SKM-1 treated with dmso at 0.1 percent for 144 hours (cell line): ENCODE measurements around the gene SRGAP3.

Source experiments
- DNase-seq: peaks from one replicate; lab custom pipeline; 2025; ENCODE audit not compliant: unreplicated experiment; lab: John Stamatoyannopoulos, UW

The SRGAP3 gene

DNA sequence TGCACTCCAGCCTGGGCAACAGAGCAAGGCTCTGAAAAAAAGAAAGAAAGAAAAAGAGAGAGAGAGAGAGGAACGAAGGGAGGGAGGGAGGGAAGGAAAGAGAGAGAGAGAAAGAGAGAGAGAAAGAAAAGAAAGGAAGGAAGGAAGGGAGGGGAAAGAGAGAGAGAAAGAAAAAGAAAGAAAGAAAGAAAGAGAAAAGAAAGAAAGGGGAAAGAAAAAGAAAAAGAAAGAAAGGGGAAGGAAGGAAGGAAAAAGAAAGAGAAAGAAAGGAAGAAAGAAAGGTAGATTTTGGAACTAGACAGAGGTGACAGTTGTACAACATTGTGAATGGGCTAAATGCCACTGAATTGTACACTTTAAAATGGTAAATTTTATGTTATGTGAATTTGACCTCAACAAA, 5.3 kb upstream of the SRGAP3 start:
- no peak for DNase-seq

DNA sequence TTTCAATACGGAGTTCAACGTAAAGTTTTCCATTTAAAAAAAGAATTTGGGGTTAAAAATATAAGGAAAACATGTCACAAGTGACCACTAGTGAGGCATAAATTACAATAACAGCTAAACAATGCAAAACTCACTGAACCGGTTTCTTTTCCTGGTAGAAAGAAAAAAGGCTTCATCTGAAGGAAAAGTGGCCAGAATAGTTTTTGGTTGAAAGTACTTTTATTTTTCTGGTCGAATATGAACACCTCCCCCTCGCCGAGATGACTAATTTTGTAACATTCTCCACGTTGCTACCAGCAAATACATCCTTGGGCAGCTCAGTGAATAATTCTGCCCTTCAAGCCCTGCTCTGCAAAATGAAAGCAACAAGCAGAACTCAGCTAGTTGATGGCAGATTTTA, 3.9 kb upstream of the SRGAP3 start:
- no peak for DNase-seq

DNA sequence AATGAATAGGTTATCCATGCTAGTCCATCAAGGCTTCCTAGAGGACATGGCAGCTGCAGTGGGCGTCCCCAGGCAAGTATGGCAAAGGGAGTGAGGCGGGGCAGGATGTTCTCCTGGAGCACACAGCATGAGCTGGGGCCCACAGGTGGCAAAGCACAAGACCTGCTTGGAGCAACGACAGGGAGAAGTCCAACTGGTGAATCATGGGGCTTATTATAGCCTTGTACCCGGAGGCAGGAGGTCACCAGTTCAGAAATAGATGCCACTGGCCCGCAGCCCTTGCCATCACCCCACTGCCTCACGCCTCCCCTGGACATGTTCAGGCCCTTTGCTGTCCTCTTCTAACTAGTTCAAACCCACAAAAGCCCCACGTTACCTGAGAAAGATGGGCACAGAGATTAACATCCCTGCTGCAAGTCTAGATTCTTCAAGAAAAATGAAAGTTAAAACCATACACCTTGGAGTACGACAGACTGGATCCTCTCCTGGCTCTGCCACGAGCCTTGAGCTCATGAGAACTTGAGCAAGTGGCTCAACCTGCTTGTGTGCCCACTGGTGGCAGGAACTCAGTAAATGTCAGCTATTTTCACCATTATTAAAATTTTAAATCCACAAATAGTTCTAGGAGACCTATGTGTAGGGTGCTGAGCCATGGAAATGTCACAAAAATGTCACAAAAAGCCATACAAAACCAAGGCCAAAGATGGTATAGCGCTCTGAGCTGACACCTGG, 1.8 kb upstream of the SRGAP3 start:
- DNase-seq: no peak

DNA sequence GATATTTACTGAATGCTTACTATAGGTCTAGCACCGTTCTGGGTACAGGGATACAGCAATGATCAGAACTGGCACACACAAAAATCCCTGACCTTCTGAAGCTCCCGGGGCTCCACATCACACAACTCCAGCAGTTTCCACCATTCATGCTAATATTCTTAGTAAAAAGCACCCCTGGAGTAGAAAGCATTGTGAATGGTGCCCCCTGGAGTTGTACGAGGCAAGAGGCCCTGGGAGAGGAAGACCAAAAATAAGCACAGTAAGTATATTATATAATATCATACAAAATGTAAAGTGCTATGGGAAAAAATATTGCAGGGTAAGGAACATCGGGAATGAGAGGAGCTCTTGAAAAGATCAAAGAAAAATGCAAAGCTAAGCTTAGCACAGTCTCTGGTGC, 790 bp upstream of the SRGAP3 start:
- no peak for DNase-seq

DNA sequence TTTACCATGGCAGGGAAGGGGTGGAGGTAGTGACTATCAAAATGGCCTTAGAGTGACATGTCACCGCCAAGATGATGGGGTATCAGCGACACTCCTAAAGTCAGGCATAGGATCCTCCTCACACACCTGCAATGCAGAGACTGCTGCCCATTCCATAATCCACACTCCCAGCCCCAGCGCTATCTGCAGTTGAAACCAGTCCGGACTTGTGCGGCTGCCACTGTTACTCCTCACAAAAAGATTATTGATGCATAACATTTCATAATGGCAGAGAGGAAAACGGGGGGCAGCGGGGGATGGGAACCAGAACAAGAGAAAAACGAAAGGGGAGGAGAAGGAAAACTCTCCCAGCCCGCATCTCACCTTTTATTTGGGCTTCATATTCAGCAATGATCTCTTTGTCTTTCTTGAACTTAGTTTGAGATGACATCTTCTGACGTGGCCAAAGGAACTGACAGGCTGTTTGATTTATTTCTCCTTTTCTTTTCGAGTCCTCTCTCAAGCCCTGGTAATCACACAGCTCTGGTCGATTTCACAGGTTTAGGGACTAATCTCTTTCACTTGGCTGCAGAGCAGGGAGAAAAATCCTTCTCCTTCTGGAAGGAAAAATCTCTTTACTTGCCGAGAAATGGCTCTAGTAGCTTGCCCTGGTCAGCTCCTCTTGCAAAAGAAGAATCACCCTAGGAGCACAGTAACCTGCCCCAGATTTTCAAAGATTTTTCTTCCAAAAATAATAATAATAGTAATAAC, 749 bp downstream of the SRGAP3 start:
- no peak for DNase-seq

DNA sequence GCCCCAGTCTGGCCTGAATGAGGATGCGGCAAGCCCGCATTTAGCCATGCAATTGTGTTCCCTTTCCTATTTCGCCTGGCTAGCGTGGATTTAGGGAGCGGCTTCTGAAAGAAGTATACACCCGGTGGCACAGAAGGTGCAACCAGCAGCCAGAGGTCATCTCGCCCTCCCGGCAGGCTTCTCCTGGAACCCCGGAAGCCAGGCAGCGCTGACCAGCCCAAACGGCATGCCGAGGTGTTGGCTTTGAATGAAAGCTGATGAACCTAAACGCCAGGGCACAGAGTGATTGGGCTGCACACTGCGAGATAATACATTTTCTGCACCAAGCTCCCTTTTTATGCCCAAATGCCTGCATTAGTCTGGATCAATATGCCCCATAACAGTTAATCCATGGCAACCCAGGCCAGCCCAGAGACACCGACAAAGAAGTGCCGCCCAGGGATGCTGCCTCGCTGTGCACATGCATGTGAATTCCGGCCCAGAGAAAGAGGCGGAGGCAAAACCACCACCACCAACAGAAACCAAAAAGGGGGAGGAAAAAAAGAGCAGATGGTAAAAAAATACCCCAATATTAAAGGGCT, 1.4 kb downstream of the SRGAP3 start:
- no peak for DNase-seq

DNA sequence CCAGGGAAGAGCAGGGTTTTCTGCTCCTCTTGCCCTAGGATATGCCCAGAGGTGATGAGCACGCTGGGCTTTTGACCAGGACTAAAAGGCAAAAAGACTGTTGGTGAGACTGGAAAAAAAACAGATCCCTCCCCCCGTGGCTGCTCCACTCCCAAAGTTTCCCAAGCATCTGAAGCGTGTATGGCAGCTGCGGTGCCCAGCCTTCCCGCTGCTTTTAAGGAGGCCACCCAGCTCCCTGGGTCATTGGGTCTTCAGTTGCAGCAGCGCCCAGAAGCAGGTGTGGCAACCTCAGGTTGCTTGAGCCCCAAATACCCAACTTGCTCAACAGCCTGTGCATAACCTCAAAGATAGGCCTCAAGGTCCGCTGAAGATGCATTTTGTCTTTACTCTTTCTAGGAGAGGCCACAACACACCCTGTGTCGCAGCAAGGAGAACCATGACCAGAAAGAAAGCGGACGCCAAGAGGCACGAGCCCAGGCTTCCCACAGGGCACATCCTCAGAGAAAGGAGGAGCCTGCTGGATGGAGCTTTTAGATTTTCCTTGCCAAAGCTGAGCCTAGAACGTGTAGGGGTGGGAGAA, 2.0 kb downstream of the SRGAP3 start:
- DNase-seq: no peak

DNA sequence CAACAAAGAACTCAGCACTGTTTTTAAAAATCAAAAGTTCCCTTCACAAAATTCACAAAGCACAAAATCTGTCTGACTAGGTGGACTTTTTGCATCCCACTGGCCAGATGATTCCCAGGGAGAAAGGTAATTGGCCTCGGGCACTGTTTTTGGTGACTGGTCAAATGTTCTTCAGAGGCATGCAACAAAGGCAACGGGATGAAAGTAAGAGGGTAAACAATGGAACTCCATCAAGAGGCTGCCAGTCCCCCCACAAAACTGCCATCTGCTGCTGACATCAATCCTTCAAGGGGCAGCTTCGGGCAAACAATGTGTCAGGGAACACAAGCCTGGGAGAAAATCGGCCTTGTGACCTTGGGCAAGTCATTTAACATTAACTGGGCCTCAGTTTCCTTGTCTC, 3.3 kb downstream of the SRGAP3 start:
- DNase-seq: no peak

DNA sequence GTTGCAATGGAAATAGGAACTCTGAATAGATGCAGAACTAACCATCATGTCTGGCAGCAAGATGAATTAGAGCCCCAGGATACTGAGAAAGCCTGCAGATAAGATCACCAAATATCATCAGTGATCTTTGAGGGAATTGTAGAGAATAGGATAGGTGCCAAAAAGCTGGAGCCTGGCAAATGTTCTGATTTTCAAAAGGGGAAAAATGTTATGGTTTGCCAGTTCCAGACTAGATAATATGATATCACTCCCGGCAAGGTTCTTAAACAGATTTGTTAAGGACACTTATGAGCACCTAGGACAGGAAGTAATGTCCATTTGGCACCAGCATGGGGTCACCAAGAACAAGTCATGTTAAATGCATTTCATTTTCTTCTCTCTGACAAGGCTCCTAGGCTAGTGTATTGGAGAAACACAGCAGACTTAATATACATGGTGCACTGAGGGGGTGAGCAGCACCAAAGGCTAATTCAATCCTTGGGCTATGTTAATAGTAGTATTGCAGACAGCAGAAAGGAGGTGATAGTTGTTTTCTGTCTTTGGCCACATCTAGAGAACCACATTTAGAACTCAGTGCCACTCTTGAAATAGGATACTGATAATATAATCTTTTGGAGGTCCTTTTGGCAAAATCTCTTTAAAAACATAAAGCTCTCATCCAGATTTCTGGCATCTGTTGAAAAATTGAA, 4.8 kb downstream of the SRGAP3 start:
- no peak for DNase-seq

DNA sequence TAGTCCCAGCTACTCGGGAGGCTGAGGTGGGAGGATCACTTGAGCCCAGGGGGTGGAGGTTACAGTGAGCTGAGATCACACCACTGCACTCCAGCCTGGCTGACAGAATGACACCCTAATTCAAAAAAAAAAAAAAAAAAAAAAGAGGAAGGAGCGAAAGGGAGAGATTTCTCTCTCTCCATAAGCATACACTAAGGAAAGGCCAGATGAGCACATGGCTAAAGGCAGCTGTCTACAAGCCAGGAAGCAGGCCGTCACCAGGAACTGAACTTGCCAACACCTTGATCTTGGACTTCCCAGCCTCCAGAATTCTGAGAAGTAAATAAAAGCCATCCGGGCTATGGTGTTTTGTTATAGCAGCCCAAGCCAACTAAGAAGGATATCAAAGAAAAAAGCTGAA, 7.5 kb downstream of the SRGAP3 start:
- DNase-seq: no peak

DNA sequence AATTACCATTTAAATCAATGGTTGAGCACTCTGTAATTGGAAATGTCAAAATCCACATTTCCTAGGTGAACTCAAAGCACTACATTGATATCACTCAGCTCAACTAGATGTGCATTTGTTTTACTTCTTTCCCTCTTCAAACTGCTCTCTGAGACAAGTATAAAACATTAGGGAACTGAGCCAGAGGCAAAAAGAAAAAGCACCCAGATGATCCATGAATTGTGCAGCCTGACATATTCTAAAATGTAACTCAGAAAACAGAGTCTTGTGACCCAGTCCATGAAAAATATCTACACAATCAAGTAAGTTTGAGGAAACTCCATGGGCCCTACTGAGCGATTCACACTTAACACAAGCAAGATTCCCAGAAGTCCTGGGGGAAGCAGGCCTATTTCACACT, 9.8 kb downstream of the SRGAP3 start:
- no peak for DNase-seq

DNA sequence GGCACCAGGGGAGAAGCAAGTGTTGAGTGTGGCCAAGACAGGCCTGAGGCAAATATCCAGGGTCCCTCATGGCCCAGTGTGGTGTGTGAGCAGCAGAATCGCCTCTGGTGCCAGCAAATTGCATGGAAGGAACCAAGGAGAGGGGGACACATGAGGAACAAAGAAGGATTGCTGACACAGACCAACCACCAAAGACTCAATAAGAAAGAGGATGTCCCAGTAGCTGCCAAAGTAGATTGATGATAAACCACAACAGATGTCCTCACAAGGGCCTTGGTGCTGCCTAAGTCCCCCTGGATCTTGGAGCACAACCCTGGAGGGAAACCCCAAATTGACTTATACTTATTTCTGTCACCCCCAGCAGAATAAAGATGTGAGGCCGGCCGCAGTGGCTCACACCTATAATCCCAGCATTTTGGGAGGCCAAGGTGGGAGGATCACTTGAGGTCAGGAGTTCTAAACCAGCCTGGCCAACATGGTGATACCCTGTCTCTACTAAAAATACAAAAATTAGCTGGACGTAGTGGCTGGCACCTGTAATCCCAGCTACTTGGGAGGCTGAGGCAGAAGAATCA, 10.6 kb downstream of the SRGAP3 start:
- DNase-seq: no peak

DNA sequence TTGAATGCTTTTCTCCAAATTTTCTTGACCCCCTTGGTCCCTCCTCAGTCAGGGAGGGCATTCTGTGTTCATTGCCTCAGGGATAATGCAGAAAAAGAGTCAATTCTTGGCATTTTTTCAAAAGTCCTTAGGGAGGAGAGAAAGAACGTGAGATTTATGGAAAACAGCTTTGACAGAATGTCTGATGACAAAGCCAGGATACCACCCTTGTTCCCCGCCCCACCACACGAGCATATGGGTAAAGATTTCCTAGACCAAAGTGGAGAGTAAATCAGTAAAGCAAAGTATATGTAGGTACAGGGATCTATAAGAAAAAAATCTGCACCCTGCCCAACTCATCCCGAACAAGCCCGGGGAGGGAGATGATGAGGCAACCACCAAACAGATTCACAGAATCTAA, 11.2 kb downstream of the SRGAP3 start:
- no peak for DNase-seq

DNA sequence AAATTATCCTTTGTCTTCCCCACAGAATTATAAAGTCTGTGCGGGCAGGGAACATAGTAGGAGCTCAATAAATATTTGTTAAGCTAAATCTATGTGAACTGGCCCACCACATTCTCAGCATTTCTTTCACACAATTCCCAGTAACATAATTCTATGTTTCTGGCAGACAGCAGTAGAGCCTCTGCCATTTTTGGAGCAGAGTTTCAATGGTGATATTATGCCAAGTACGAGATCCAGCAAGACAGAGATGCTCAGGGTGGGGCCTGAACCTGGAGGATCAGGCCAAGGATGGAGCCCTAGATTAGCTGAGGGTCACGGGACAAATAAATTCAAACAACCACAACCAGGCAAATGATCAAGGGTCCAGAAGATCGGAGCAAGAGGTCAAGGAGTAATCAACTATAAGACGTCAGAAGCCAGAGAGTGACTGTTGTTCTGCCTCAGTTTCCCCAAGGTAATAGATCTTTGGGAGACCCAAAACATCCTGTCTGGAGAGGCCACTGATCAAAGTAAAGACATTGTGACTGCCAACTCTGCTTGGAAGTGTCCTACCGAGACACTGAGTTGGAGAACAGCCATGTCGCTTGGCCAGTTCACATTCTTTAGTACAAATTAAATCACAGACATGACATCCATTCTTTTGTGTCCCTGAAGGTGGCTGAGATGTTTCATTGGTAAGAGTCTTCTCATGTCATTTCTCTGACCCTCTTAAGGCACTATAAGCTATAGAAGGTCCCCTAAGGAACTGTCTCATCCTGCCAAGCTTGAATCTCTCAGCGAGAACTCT, 15.4 kb downstream of the SRGAP3 start:
- DNase-seq: no peak

DNA sequence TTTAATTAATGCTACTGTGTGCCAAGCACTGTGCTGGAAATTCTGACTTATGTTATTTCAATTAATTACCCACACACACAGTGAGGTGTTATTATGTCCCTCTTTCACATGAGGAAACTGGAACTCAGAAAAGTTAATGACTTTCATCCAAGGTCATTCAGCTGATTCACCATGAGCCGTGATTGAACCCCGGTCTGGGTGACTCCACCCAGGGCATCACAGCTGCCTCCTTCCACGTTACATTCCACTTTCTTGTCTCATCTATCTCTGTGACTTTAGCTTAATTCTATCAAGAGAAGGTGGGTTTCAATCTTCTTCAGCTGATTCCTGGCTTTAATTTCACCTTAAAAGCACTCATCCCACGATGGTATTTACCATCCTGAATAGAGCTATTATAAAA, 16.3 kb downstream of the SRGAP3 start:
- no peak for DNase-seq

DNA sequence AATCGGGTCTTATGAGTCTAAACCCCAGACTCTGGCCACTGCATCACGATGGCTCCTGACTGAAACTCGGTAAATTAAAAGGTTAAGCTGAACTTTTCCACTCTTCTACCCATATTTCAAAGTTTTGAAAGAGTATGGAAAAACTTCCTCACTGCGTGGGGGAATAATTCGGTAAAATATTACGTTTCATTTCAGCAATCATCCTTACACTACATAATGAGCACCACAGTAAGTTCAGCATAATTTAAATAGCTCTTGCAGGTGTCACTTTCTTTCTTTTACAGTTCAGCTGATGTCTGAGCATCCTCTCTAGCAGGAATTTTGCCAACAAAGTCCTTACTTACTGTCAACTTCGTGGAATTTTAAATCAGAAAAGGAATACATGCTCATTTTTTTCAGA, 17.5 kb downstream of the SRGAP3 start:
- DNase-seq: no peak

DNA sequence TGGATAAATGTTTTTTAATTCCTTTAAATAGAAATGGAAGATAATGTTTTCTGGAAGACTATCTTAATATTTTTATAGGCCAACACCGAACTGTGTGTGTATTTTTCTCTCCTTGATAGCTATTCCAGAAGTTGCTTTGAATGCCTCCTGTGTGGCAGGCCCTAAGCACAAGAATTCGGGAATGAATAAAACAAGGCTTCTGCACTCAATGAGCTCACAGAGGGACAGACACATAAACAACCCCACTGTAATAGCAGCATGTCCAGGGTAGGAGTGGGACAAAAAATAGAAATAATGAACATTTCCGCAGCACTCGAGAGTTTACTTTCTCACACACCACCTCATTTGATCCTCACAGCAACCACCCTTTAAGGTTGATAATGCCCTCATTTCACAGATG, 18.0 kb downstream of the SRGAP3 start:
- DNase-seq: no peak

DNA sequence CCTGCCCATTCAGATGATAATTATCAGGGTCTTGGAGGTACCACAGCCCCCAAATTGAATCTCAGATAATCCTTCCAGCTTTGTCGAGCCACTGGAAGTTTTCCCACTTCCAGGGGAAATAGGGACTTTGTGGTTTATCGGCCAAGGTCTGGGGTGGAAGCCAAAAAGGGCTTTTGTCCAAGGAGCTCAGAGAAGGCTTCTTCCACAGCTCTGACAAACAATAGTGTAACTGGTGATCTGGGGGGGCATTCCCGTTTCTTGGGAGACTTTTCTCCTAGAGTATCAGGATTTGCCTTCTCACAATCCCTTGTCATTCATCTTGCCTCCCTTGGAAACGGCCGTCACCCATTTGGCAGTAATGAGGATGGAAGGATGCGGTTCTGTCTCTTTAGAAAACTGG, 18.4 kb downstream of the SRGAP3 start:
- DNase-seq: no peak

DNA sequence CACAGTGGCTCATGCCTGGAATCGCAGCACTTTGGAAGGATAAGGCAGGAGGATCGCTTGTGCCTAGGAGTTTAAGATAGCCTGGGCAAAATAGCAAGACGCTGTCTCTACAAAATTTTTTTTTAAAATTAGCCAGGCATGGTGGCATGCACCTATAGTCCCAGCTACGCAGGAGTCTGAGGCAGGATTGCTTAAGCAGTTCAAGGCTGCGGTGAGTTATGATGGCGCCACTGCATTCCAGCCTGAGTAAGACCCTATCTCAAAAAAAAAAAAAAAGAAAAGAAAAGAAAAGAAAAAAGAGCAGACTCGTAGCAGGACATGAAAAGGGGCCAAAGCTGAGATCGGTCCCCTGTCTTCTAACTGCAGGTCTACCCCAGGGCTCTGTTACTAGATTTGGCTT, 18.9 kb downstream of the SRGAP3 start:
- no peak for DNase-seq

DNA sequence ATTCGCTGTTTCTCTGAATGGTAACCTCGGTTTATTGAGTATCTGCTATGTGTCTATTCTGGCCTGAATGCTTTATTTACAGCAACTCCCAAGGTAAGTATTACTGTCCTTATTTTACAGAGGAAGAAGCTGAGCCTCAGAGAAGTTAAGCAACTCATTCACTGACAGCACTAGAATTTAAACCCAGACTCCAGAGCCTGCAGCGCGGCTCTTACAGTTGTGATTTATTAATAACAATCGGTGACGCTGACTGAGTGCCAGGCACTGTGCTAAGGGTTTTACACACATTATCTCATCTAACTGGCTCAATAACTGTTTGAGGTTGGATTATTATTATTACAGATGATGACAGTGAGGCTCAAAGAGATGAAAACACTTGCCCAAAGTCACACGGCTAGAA, 19.6 kb downstream of the SRGAP3 start:
- DNase-seq: no peak
